MG63 (cell line): ENCODE measurements around the gene RGS17. TPM values are rescaled to one million over a fixed set of nuclear protein-coding genes. Genes with fewer than 3 reads are reported as not detected.

Experiments
- DNase-seq: peaks from one replicate; pipeline ENCODE4 v3.0.0-alpha.2; 2020
- H3K27me3 ChIP-seq: fragments of 250-450 bp; sonication (Bioruptor Pico); 2 replicates; pipeline ENCODE4 v1.5.1; 2020; ENCODE audit warnings: mild to moderate bottlenecking, moderate library complexity
- H3K36me3 ChIP-seq: fragments of 250-450 bp; sonication (Bioruptor Pico); 2 replicates; pipeline ENCODE4 v1.5.1; 2020; ENCODE audit warnings: mild to moderate bottlenecking, moderate library complexity
- H3K4me3 ChIP-seq: fragments of 250-450 bp; sonication (Bioruptor Pico); 2 replicates; pipeline ENCODE4 v1.5.1; 2020; ENCODE audit warnings: mild to moderate bottlenecking, moderate library complexity
- H3K9me3 ChIP-seq: fragments of 250-450 bp; sonication (Bioruptor Pico); 2 replicates; pipeline ENCODE4 v1.5.1; 2020; ENCODE audit warnings: mild to moderate bottlenecking, moderate library complexity
- total RNA-seq: library from RNA; depleted of rRNA; stranded (reverse); fragments of >200 nt; shearing (Covaris generic); gene quantifications from 2 replicates; pipeline ENCODE4 v1.2.3, GENCODE V29; 2014; ENCODE audit warnings: low replicate concordance

Gene RGS17
- total RNA-seq, 1 experiment from 2014 or later, result 0.36 TPM

- Histone ChIP-seq H3K27me3 (no peaks in the 10 kb centered on the region), H3K36me3 (no peaks in the 10 kb centered on the region), H3K4me3 (no peak overlapping the region), H3K9me3 (peaks cover 4% of the 10 kb centered on the region; the same call in 1 of the 2 replicates)
- DNase-seq, result no peak
Measured at GRCh38 chr6:153065222-153065621, 65.9 kb downstream of the RGS17 start.

GRCh38 chr6:153063936-153064335, 67.1 kb downstream of the RGS17 start:
- Histone ChIP-seq H3K4me3 (no peak overlapping the region), H3K36me3 (no peaks in the 10 kb centered on the region), H3K27me3 (no peaks in the 10 kb centered on the region), H3K9me3 (peaks cover 4% of the 10 kb centered on the region; the same call in 1 of the 2 replicates)
- DNase-seq, result no peak

- Histone ChIP-seq H3K4me3 (no peak overlapping the region), H3K36me3 (no peaks in the 10 kb centered on the region), H3K9me3 (peaks cover 4% of the 10 kb centered on the region; the same call in 1 of the 2 replicates), H3K27me3 (no peaks in the 10 kb centered on the region)
- DNase-seq, result no peak
Measured at GRCh38 chr6:153062516-153062915, 68.6 kb downstream of the RGS17 start.

GRCh38 chr6:153059757-153060156, 71.3 kb downstream of the RGS17 start:
- no peaks in the 10 kb centered on the region for H3K27me3 ChIP-seq
- peaks cover 4% of the 10 kb centered on the region; the same call in 1 of the 2 replicates for H3K9me3 ChIP-seq
- no peak for DNase-seq
- H3K4me3 ChIP-seq, result no peak overlapping the region
- no peaks in the 10 kb centered on the region for H3K36me3 ChIP-seq

- Histone ChIP-seq H3K9me3 (peaks cover 4% of the 10 kb centered on the region; the same call in 1 of the 2 replicates), H3K36me3 (no peaks in the 10 kb centered on the region), H3K27me3 (no peaks in the 10 kb centered on the region), H3K4me3 (no peak overlapping the region)
- DNase-seq, result no peak
Measured at GRCh38 chr6:153059311-153059710, 71.8 kb downstream of the RGS17 start.

GRCh38 chr6:153058909-153059308, 72.2 kb downstream of the RGS17 start:
- no peak for DNase-seq
- peaks cover 4% of the 10 kb centered on the region; the same call in 1 of the 2 replicates for H3K9me3 ChIP-seq
- no peak overlapping the region for H3K4me3 ChIP-seq
- H3K27me3 ChIP-seq, result no peaks in the 10 kb centered on the region
- no peaks in the 10 kb centered on the region for H3K36me3 ChIP-seq

- Histone ChIP-seq H3K36me3 (no peaks in the 10 kb centered on the region), H3K27me3 (no peaks in the 10 kb centered on the region), H3K4me3 (no peak overlapping the region), H3K9me3 (peaks cover under 1% of the 10 kb centered on the region; the same call in 1 of the 2 replicates)
- DNase-seq, result no peak
Measured at GRCh38 chr6:153058291-153058690, 72.8 kb downstream of the RGS17 start.

- no peaks in the 10 kb centered on the region for H3K27me3 ChIP-seq
- no peaks in the 10 kb centered on the region for H3K36me3 ChIP-seq
- no peak for DNase-seq
- no peaks in the 10 kb centered on the region for H3K9me3 ChIP-seq
- H3K4me3 ChIP-seq, result no peak overlapping the region
Measured at GRCh38 chr6:153056308-153056707, 74.8 kb downstream of the RGS17 start.

GRCh38 chr6:153051801-153052200, 79.3 kb downstream of the RGS17 start:
- Histone ChIP-seq H3K4me3 (no peak overlapping the region), H3K36me3 (no peaks in the 10 kb centered on the region), H3K9me3 (no peaks in the 10 kb centered on the region), H3K27me3 (no peaks in the 10 kb centered on the region)
- no peak for DNase-seq

GRCh38 chr6:153048631-153049030, 82.5 kb downstream of the RGS17 start:
- no peaks in the 10 kb centered on the region for H3K36me3 ChIP-seq
- no peak overlapping the region for H3K4me3 ChIP-seq
- no peaks in the 10 kb centered on the region for H3K27me3 ChIP-seq

GRCh38 chr6:153047386-153047785, 83.7 kb downstream of the RGS17 start:
- Histone ChIP-seq H3K27me3 (no peaks in the 10 kb centered on the region), H3K36me3 (no peaks in the 10 kb centered on the region), H3K9me3 (no peaks in the 10 kb centered on the region), H3K4me3 (no peak overlapping the region)
- no peak for DNase-seq

More at GRCh38 chr6:153048631-153049030, 82.5 kb downstream of the RGS17 start:
- DNase-seq, result no peak
- H3K9me3 ChIP-seq, result no peaks in the 10 kb centered on the region

- no peak for DNase-seq
- Histone ChIP-seq H3K9me3 (no peaks in the 10 kb centered on the region), H3K27me3 (no peaks in the 10 kb centered on the region), H3K36me3 (no peaks in the 10 kb centered on the region), H3K4me3 (no peak overlapping the region)
Measured at GRCh38 chr6:153045271-153045670, 85.8 kb downstream of the RGS17 start.

- Histone ChIP-seq H3K36me3 (no peaks in the 10 kb centered on the region), H3K27me3 (no peaks in the 10 kb centered on the region), H3K4me3 (no peak overlapping the region), H3K9me3 (no peaks in the 10 kb centered on the region)
- no peak for DNase-seq
Measured at GRCh38 chr6:153044295-153044694, 86.8 kb downstream of the RGS17 start.

GRCh38 chr6:153043719-153044118, 87.4 kb downstream of the RGS17 start:
- no peaks in the 10 kb centered on the region for H3K9me3 ChIP-seq
- H3K4me3 ChIP-seq, result no peak overlapping the region
- no peaks in the 10 kb centered on the region for H3K36me3 ChIP-seq
- H3K27me3 ChIP-seq, result no peaks in the 10 kb centered on the region
- no peak for DNase-seq

- Histone ChIP-seq H3K36me3 (no peaks in the 10 kb centered on the region), H3K4me3 (no peak overlapping the region)
- DNase-seq, result peak; percentile 35
Measured at GRCh38 chr6:153038378-153039057, 92.6 kb downstream of the RGS17 start.

GRCh38 chr6:153034139-153034538, 96.9 kb downstream of the RGS17 start:
- 0 out of 2 replicates have a peak, but pooled peaks cover 2% of the 10 kb centered on the region for H3K27me3 ChIP-seq
- no peak overlapping the region for H3K4me3 ChIP-seq
- DNase-seq, result no peak
- no peaks in the 10 kb centered on the region for H3K9me3 ChIP-seq
- no peaks in the 10 kb centered on the region for H3K36me3 ChIP-seq

More at GRCh38 chr6:153038378-153039057, 92.6 kb downstream of the RGS17 start:
- no peaks in the 10 kb centered on the region for H3K27me3 ChIP-seq
- no peaks in the 10 kb centered on the region for H3K9me3 ChIP-seq

- Histone ChIP-seq H3K9me3 (no peaks in the 10 kb centered on the region), H3K36me3 (no peaks in the 10 kb centered on the region), H3K27me3 (0 out of 2 replicates have a peak, but pooled peaks cover 2% of the 10 kb centered on the region), H3K4me3 (no peak overlapping the region)
- DNase-seq, result no peak
Measured at GRCh38 chr6:153032255-153032882, 98.7 kb downstream of the RGS17 start.
